Smooth muscle cell (in vitro differentiated cells): ENCODE measurements around the gene IGSF3. TPM values are rescaled to one million over a fixed set of nuclear protein-coding genes. Genes with fewer than 3 reads are reported as not detected.

Experiments
- DNase-seq: peaks from one replicate; lab custom pipeline; 2025; ENCODE audit not compliant: unreplicated experiment; lab: John Stamatoyannopoulos, UW
- H2AFZ ChIP-seq: fragments of 200-600 bp; sonication (generic); 2 replicates; pipeline ENCODE4 v1.6.0; 2016; ENCODE audit warnings: antibody characterized with exemption, low read depth, mild to moderate bottlenecking
- H3F3A ChIP-seq: fragments of 200-600 bp; sonication (generic); 2 replicates; pipeline ENCODE4 v1.6.0; 2017; ENCODE audit warnings: antibody characterized with exemption, low read depth
- H3K27ac ChIP-seq: fragments of 200-600 bp; sonication (generic); 2 replicates; pipeline ENCODE4 v1.5.1; 2016; ENCODE audit warnings: low read depth, mild to moderate bottlenecking
- H3K27me3 ChIP-seq: fragments of 200-600 bp; sonication (generic); 2 replicates; pipeline ENCODE4 v1.6.1; 2016; ENCODE audit warnings: low read depth, mild to moderate bottlenecking
- H3K36me3 ChIP-seq: fragments of 200-600 bp; sonication (generic); 2 replicates; pipeline ENCODE4 v1.5.1; 2016; ENCODE audit warnings: low read depth
- H3K4me1 ChIP-seq: fragments of 200-600 bp; sonication (generic); 2 replicates; pipeline ENCODE4 v1.5.1; 2016; ENCODE audit warnings: low read depth
- H3K4me2 ChIP-seq: fragments of 200-600 bp; sonication (generic); 2 replicates; pipeline ENCODE4 v1.6.0; 2016; ENCODE audit warnings: mild to moderate bottlenecking
- H3K4me3 ChIP-seq: fragments of 200-600 bp; sonication (generic); 2 replicates; pipeline ENCODE4 v1.5.1; 2016; ENCODE audit warnings: mild to moderate bottlenecking
- H3K79me2 ChIP-seq: fragments of 200-600 bp; sonication (generic); 2 replicates; pipeline ENCODE4 v1.6.0; 2016; ENCODE audit warnings: low read depth, mild to moderate bottlenecking
- H3K9ac ChIP-seq: fragments of 200-600 bp; sonication (generic); 2 replicates; pipeline ENCODE4 v1.6.0; 2016; ENCODE audit warnings: low read depth
- H3K9me3 ChIP-seq: fragments of 200-600 bp; sonication (generic); replicated peaks from 2 replicates; pipeline ENCODE4 v1.5.1; 2016; ENCODE audit warnings: low read depth
- H4K20me1 ChIP-seq: fragments of 200-600 bp; sonication (generic); 2 replicates; pipeline ENCODE4 v1.6.0; 2016; ENCODE audit warnings: low read depth
- CTCF ChIP-seq: fragments of 200-600 bp; sonication (generic); IDR thresholded peaks from 2 replicates; pipeline ENCODE4 v1.5.1; 2017; ENCODE audit warnings: borderline replicate concordance, mild to moderate bottlenecking, antibody characterized with exemption; ENCODE audit not compliant: insufficient read depth, poor library complexity, severe bottlenecking
- WGBS: methylation state at CpG from one replicate; pipeline ENCODE4 v1.1.7; 2016; ENCODE audit warnings: low lambda C conversion rate; 5-methylcytosine and 5-hydroxymethylcytosine counted together
- polyA plus RNA-seq: library from polyadenylated mRNA; unstranded; fragments of >200 nt; fragmentation: Nextera tagmentation; extraction: Ambion mirVana; gene quantifications from 2 replicates; pipeline ENCODE4 v1.2.1, GENCODE V29; 2016
- total RNA-seq: library from RNA; depleted of rRNA; stranded (reverse); fragments of >200 nt; gene quantifications from 2 replicates; pipeline ENCODE4 v1.2.3, GENCODE V29; 2014

Gene IGSF3
- total and polyA plus RNA-seq, 2 experiments from 2014 or later, result 11.9 to 28.4 TPM

- 2% methylated on average over 33 of the region's 45 CpGs for WGBS
- Histone ChIP-seq H3K79me2 (peaks cover 21% of the 10 kb centered on the region), H2AFZ (peak overlapping the region; percentile 95), H3K9me3 (no peaks in the 10 kb centered on the region), H3K27ac (no peak overlapping the region), H3K4me2 (peak overlapping the region; percentile 100), H3K4me1 (peaks cover 9% of the 10 kb centered on the region), H3K4me3 (peak overlapping the region; percentile 97), H3K9ac (peak overlapping the region; percentile 66), H4K20me1 (no peaks in the 10 kb centered on the region), H3F3A (peaks cover 6% of the 10 kb centered on the region), H3K27me3 (no peaks in the 10 kb centered on the region), H3K36me3 (no peaks in the 10 kb centered on the region)
- no peak for DNase-seq
- no peak for TF ChIP-seq CTCF
Measured at GRCh38 chr1:116667078-116667574, 407 bp downstream of the IGSF3 start.

- no peak for DNase-seq
- H3K36me3 ChIP-seq, result no peaks in the 10 kb centered on the region
- H3K79me2 ChIP-seq, result peaks cover 26% of the 10 kb centered on the region
- H3K9me3 ChIP-seq, result no peaks in the 10 kb centered on the region
- H4K20me1 ChIP-seq, result no peaks in the 10 kb centered on the region
- peak overlapping the region; percentile 100 for H3K4me2 ChIP-seq
- no peaks in the 10 kb centered on the region for H3K27me3 ChIP-seq
- H3F3A ChIP-seq, result peaks cover 6% of the 10 kb centered on the region
- H2AFZ ChIP-seq, result peak overlapping the region; percentile 95
- peak overlapping the region; percentile 97 for H3K4me3 ChIP-seq
- no peak overlapping the region for H3K27ac ChIP-seq
- H3K4me1 ChIP-seq, result peaks cover 9% of the 10 kb centered on the region
- WGBS, result 12% methylated on average over 28 of the region's 28 CpGs
- no peak for TF ChIP-seq CTCF
- peak overlapping the region; percentile 66 for H3K9ac ChIP-seq
Measured at GRCh38 chr1:116666187-116667077, 1.1 kb downstream of the IGSF3 start.

- H3K4me2 ChIP-seq, result peak overlapping the region; percentile 100
- H3K79me2 ChIP-seq, result peaks cover 35% of the 10 kb centered on the region
- H3F3A ChIP-seq, result peaks cover 6% of the 10 kb centered on the region
- DNase-seq, result no peak
- H3K36me3 ChIP-seq, result no peaks in the 10 kb centered on the region
- H3K4me1 ChIP-seq, result peaks cover 9% of the 10 kb centered on the region
- H2AFZ ChIP-seq, result no peak overlapping the region
- H3K9me3 ChIP-seq, result no peaks in the 10 kb centered on the region
- WGBS, result 95% methylated on average over 4 of the region's 4 CpGs
- no peak overlapping the region for H3K27ac ChIP-seq
- H4K20me1 ChIP-seq, result no peaks in the 10 kb centered on the region
- no peak overlapping the region for H3K9ac ChIP-seq
- TF ChIP-seq CTCF, result no peak
- H3K27me3 ChIP-seq, result no peaks in the 10 kb centered on the region
- no peak overlapping the region for H3K4me3 ChIP-seq
Measured at GRCh38 chr1:116664978-116665371, 2.6 kb downstream of the IGSF3 start.
